H1 (cell line): ENCODE data around the gene RASGRP4. TPM values are rescaled to one million over a fixed set of nuclear protein-coding genes. Genes with fewer than 3 reads are reported as not detected.

Experiments
- CHD1 ChIP-seq: IDR thresholded peaks from 2 replicates; pipeline ENCODE4 v1.6.1; 2012; ENCODE audit warnings: low read depth, low read length, improper control_type of control experiment
- HDAC6 ChIP-seq: IDR thresholded peaks from one replicate; pipeline ENCODE4 v1.7.1; 2012; ENCODE audit warnings: low read depth, mild to moderate bottlenecking, inconsistent platforms, low read length, moderate library complexity
- SP1 ChIP-seq: IDR thresholded peaks from 2 replicates; pipeline ENCODE4 v1.6.1; 2011; ENCODE audit warnings: low read depth, low read length
- TEAD4 ChIP-seq: IDR thresholded peaks from 2 replicates; pipeline ENCODE4 v1.6.1; 2012; ENCODE audit warnings: low read depth, low read length, inconsistent platforms, mixed read lengths
- polyA plus RNA-seq, 7 experiments: library from polyadenylated mRNA; depleted of rRNA in 3 of 7; stranded (reverse) in 5 of 7; unstranded in 2 of 7; fragments of >200 nt in 5 of 7; fragments of 200-250 nt in 2 of 7; gene quantifications; 1 replicate in 5 of 7; 2 replicates in 1 of 7; 4 replicates in 1 of 7; pipeline versions ENCODE4 v1.2.1 to v1.2.3, GENCODE V29; 2011 to 2013; ENCODE audit warnings: missing spikeins in 2 of 7, mixed read lengths in 2 of 7
- total RNA-seq: library from RNA; stranded (reverse); fragmentation: NEBNext Ultra II Directional; extraction: Animal tissue kit (Norgen Biotek cat#: 25700); gene quantifications from 2 replicates; pipeline ENCODE4 v1.2.1, GENCODE V29; 2021

RASGRP4 gene
- total and polyA plus RNA-seq, 2 of the 8 experiments (the other 6 are each of a cell fraction or from before 2014, with no cell fraction given) = 1.9 to 3.1 TPM

GRCh38 chr19:38433268-38433733, 7.3 kb upstream of the RASGRP4 start, which contains the start of gene RYR1 (continued):
- TF ChIP-seq SP1 (peak; percentile 78), HDAC6 (no peak), TEAD4 (no peak), CHD1 (no peak)
